ENCODE measurements around the gene FAM184A.
"Not testable (repeated sequence)": the region's sequence is repeated elsewhere in the genome, so short reads cannot be mapped to it uniquely, and the experiment has no call there.

The FAM184A gene

DNA sequence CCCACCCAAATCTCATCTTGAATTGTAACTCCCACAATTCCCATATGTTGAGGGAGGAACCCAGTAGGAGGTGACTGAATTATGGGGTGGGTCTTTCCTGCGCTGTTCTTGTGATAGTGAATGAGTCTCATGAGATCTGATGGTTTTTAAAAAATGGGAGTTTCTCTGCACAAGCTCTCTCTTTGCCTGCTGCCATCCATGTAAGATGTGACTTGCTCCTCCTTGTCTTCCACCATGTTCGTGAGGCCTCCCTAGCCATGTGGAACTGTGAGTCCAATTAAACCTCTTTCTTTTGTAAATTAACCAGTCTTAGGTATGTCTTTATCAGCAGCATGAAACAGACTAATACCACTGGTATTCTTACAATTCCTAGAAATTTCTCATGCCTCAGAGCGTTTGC is 69.2 kb downstream of the FAM184A start:
- not testable (repeated sequence) for DNase-seq (ENCODE audit: low spot score)

DNA sequence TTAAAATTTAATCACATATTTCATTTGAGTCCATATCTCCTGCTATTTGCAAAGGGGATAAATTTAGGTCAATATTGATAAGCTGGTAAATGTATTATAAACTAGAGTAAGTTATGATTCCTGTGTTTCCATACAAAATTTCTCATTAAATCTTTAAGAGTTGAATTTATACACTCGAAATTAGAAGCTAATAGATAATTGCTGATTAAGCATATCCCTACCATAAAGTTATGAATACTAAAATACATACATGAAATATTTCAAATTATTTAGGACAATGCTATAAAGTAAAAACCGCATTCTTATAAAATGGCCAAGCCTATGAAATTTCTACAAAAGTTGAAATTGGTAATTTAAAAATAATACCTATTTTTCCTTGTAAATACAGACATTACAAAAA is 71.5 kb downstream of the FAM184A start:
- DNase-seq (ENCODE audit: low spot score) = no peak

DNA sequence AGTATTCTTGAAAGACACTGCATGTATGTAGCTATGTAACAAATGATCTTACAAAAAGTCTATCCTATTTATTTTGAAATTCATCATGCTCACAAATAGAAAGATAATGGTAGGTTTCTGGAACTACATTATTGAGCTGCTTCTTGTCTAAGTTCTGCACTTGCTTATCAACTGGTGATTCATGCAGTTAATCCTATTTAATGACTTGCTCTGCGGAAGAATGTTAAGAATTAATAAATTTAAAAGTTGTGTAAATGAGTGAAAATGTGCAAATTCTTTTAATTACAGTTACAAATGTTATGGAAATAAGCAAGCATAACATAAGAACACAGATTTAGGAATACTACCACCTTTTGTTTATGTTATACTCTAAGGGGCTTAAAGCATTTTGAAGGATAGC is 76.4 kb downstream of the FAM184A start:
- no peak for DNase-seq (ENCODE audit: low spot score)

DNA sequence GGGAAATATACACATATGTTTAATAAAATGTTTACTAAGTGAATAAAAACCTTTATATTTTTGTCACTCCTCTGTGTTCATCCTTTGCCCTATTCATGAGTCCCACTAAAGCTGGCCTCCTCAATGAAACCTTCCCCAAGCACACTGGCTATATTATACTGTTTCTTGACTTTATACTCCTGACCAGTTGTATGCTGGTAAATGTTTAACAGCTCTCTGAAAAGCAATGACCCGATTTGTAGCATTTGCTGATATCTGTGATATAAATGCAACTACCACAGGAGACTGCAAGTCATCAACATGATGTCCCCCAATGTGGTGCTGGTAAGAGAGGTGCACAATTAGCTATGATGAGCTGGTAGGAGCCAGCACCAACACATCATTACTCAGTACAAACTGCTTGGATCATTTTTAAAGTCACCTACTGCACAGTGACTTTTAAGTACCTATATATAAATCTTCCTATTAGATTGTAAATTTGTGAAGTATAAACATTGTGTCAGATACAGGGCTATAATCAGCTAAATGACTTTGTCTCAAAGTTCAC is 78.9 kb downstream of the FAM184A start:
- no peak for DNase-seq (ENCODE audit: low spot score)

DNA sequence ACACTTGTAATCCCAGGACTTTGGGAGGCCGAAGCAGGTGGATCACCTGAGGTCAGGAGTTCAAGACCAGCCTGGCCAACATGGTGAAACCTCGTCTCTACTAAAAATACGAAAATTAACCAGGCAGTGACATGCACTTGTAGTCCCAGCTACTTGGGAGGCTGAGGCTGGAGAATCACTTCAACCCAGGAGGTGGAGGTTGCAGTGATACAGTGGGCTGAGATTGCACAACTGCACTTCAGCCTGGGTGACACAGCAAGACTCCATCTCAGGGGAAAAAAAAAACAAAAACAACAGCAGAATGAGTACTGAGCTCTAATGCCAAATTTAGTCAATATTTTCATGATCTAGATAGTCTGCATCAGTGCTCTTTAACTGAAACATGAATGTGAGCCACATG is 81.0 kb downstream of the FAM184A start:
- DNase-seq (ENCODE audit: low spot score) = not testable (repeated sequence)

DNA sequence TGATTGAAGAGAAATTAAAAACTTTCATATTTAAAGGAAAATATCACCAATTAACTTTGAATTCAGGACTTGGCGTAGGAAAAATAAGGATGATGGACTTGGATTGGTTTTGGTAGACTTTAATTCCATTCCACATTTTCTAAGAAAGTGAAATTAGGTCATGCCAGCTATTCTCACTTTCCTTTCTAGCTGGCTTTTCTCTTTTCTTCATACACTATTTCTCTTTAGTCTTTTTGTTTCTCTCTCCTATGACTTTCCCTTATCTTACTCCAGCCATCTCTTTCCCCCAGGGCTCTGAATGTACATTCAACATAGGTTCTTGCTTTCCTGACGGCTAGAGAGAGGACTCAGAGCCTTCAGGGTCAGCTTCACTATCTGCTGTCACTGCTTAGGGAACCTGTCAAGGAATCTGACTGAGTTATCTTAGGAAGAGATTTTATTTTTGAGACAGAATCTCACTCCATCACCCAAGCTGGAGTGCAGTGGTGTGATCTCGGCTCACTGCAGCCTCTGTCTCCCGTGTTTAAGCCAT is 82.1 kb downstream of the FAM184A start:
- no peak for DNase-seq (ENCODE audit: low spot score)

DNA sequence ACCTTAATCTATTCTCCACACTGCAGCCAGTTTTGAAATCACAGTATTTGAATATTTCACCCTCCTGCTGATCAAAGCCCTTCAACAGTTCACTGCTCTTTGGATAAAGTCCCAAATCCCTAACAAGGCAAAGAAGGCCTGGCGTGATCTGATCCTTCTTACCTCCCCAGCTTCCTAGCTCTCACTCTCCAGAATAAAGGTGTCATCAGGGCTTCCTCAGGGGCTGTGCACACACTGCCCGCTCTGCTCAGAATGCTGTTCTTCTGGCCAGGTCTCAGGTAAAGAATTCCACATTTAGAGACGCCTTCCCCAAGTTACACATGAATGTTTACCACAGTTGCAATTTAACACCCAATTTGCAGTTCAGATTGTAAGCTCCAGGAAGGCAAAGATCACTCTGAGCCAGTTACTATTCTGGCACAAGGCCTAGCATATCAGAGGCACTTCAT is 84.6 kb downstream of the FAM184A start:
- no peak for DNase-seq (ENCODE audit: low spot score)

DNA sequence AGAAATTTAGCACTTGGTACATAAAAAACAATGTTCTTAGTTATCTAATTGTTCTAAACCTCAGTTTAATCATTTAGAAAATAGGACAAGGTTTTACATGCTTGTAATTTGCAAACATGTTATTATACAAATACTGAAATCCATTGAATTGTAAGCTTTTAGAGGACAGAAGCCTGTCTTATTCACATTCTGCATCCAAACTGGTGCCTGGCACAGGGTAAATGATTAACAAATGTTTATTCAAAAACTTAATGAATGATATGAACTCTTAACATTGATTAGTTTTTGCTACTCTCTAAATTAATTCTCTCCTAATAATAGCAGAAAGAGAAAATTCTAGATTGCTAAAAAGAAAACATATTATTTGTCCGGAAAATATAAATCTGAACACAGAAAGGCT is 85.1 kb downstream of the FAM184A start:
- no peak for DNase-seq (ENCODE audit: low spot score)

DNA sequence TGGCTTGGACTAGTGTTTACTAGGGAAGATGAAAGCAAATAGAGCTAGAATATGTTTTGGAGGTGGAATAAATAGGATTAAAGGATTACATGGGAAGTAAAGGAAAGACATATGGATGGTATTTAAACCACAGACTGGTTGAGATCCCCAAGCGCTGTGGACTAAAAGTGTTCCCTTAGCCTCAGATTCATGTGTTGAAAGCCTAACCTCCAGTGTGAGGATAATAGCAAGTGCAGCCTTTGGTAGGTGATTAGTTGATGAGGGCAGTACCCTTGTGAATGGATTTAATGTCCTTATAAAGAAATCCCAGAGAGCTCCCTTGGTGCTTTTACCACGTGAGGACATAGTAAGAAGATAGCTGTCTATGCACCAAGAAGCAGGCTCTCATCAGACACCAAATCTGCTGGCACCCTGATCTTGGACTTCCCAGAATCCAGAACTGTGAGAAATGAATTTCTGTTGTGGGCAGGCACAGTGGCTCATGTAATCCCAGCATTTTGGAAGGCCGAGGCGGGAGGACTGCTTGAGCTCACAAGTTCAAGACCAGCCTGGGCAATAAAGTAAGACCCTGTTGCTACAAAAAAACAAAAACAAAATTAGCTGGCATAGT is 86.2 kb downstream of the FAM184A start:
- no peak for DNase-seq (ENCODE audit: low spot score)

DNA sequence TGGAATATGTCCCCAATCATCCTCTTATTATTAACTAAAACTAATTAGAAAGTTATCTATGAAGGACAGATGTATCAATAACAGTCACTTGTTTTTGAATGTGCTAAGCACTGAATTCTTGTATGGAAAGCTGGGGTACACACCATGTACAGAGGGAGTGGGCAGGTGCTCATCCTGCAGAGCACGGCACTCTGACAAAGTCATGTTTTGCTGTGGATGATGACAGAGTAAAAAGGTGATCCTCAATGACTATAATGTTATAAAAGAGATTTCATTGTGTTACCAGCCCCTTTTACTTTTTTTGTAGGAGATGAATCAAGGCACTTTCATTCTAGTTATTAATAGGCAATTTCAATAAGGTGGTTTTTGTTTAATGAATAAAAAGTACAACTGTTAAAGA is 92.2 kb downstream of the FAM184A start:
- DNase-seq (ENCODE audit: low spot score) = no peak

DNA sequence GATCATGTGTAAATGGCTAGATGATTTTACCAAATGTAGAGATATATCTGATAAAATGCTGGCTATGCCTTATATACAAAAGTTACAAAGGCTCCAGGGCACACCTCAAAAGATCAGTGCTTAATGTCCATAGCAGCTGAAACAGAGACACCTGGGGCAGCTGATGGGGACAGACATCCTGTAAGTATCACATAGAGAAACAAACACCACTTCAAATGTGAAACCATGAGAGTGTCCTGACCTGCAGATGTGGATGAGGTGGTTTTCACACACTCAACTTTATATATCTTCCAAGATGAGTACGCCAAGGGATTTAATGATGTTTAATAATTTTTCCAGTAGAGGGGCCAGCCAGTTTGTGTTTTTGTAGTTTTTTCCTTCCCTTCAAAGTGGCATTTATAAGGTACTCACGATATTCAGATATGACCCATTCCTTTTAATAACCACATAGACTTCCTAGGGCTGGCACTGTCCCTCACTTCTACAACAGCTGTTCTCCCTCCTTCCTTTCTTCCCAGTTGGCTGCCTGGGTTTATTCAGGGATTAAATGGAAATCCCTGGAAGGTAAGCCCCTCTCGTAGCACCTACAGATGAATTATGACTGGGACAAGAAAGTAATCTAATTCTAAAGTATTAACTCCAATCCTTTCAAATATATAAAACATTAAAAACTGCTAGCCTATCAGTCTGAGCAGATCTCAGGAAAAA is 93.2 kb downstream of the FAM184A start:
- DNase-seq (ENCODE audit: low spot score) = no peak

DNA sequence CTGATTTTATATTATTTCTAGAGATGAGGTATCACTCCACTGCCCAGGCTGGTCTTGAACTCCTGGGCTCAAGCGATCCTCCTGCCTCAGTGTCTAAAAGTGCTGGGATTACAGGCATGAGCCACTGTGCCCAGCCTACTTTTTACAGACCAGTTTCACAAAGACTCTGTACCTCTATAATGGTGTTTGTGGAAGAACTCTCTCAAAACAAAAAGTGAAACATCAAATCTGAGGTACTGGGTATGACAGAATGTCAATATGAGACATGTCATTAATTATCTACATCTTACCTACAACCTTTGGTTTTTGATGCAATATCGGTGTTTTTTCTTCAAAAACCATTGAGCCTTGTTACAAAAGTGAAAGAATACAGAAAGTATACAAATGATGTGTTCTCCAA is 94.1 kb downstream of the FAM184A start:
- DNase-seq (ENCODE audit: low spot score) = no peak

DNA sequence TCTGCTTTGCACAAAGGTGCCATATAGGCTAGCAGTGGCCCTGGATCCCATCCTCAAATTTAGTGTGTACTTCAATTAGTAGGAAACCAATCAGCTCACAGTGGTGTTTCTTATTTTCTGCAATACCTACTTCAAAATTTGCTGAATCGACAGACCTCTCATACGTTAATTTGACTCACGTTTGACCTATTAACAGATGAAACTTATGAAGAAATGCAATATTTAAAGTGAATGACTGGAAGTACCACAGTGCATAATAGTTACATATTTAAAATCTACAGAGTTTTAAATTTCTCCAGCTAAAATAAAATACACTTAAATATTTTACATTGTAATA is 95.9 kb downstream of the FAM184A start:
- no peak for DNase-seq (ENCODE audit: low spot score)

DNA sequence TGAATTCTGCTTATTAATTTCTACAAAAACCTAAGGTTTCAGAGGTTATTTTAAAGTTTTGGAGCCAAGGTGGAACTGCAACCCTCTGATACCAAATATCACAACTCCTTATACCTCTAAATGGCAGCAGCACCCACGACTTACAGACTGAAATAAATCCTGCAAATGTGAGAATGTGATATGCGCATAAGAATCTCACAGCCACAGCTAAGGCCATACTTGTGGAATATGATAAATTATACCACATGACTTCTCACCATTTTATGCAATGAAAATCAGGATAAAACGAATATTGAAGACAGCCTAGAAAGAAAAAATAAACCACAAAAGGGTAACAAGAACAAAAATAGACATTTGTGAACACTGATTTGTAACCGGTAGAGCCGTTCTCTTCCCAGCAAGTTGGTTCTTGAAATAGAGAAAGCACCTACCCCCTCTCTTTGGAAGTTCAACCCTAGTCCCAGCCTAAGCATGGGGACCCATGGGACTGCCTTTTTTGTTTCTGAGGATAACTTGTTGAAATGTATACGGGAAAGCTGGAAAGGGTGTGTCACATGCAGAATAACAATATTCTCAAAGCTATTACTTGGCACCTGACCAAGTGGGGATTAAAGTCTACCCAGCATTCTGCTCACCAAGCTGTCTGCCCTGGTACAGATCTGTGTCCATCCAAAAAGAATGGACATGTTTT is 96.4 kb downstream of the FAM184A start:
- no peak for DNase-seq (ENCODE audit: low spot score)

DNA sequence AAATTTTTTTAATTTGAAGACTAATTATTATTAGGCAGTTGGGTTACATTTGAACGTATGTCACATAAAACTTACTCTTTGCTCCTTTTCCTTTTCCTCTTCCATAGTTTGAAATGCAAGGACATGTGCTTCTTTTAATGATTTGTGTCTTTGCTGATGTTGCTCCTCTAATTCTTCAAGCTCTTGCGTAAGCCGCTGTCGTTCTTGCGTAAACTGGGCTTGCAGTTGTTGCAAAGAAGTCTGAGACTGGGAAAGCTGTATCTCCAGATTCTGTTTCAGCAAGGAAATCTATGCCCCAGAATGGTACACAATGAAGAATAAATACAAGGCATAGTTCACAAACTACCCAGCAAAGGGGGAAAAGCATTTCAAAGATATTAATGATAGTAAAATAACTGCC is 98.4 kb downstream of the FAM184A start:
- no peak for DNase-seq (ENCODE audit: low spot score)

DNA sequence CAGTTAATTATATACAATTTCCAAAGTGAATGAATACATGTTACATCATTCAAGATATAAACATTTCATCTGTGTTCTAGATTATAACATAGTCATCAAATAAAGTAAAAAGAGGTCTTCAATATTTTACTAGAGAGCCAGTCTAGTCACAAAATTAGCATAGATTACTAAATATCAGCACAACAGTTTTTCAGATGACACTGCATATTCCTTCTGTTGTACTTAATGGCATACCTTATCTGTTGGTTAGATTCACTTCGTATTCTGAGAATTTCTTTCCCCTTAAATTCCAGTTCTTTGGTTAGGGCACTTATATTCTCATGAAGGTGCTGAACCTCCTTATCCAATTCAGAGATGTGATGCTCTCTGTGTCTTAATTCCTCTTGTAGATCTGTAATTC is 103.7 kb downstream of the FAM184A start:
- no peak for DNase-seq (ENCODE audit: low spot score)

DNA sequence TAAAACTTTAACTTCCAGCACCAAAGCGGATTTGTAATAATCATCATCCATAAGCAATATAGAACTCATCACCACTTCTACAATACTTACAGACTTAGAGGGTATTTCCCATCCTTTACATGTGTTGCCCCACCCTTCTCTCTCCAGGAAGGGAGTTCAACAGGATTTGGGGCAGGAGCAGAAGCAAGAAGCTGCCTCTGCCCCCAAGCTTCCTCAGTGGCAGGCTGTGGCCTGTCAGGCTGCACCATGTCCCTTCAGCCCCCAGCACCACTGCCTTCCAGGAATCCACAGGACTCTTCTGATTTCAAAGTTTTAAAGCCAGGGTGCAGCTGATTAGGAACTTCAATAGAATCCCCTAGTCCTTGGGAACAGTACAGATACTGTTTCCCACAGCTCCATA is 106.8 kb downstream of the FAM184A start:
- DNase-seq (ENCODE audit: low spot score) = no peak

DNA sequence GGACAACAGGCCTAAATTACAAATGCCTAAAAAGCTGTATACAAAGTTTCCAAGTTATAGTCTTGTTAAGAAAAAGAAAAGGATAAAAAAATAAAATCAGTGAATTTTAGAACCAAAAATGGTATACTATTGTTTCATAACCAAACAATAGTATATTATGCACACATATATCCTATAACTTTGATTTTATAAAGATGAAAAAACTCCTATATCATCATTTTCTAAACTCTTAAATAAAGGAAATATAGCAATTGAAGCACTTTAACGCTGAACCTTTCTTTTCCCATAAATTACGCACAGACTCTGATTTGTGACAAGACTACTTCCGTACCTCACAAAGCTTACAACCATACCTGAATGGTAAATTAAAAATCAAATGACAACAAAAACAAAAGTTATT is 107.6 kb downstream of the FAM184A start:
- no peak for DNase-seq (ENCODE audit: low spot score)

DNA sequence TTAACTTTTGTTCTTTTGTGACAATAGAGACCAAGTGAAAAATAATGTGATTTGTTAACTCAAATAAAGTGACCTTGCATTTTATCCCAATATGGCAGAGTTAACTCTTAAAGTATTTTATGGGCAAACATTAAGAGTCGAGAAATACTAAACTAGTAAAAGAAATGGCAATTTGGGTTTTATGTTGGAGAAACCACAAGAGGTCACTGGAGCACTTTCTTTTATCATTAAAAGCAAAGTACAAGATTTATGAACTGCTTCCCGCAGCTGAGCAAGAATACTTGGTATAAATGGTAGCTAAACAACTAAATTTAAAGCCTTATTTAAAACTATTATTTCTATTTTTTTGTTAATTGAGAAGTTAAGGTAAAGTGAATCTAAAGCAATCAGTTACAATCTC is 110.0 kb downstream of the FAM184A start:
- DNase-seq (ENCODE audit: low spot score) = no peak

DNA sequence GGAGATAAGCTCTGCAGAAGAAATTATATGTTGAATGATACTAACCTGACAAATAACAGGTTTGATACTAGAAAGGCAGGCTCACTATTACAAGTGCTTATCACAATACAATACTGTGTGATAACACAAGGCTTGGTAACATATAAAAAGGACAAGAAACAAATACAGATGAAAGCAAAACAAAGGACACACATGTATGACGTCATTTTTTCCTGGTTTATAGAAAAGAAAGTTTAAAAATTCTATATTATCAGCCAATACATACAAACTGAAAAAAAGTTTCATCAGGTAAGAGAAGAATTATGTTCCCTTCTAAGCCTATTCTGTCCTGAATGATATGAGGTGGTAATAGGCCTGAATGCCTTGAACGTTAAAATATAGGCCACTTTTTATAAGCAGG is 111.2 kb downstream of the FAM184A start:
- DNase-seq (ENCODE audit: low spot score) = no peak

DNA sequence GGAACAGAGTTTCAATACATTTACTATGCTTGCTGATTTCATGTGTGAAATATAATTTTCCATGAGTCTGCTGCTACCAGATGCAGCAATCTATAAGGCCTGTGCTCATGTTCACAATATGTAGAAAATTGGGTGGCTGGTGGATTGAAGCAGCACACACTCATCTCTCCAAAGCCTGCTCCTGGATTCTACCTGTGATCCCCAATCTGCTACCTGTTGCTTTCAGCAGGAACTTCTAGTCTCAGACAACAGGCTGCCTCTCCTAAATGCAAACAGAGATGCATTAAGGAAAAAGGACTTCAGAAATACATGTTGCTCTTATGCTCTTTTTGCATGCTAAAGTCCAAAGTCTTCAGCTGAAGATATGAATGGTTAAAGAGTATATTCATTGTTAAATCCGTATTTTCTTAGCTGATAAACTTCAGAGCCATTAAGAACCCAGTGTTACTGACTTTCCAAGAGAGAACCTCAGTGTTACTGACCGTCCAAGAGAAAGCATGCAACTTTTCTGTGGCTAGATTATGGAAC is 112.6 kb downstream of the FAM184A start:
- DNase-seq (ENCODE audit: low spot score) = no peak

DNA sequence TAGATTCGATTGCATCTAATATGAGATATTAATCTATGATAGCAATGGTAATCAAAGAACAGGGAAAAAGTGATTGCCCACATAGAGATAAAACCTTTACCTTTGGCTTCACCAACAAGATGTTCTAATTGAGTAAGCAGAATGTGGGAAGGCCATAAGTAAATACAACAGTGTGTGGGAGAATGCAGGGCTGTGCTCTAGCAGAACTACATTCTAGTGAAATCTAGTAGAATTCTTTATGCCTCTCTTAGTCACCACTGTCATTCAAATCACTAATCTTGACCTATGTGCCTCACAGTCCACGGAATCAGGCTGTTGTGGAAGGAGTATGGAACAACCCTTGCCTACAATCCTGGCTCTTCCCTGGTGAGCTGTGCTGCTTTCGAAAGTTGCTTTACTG is 113.1 kb downstream of the FAM184A start:
- DNase-seq (ENCODE audit: low spot score) = no peak

DNA sequence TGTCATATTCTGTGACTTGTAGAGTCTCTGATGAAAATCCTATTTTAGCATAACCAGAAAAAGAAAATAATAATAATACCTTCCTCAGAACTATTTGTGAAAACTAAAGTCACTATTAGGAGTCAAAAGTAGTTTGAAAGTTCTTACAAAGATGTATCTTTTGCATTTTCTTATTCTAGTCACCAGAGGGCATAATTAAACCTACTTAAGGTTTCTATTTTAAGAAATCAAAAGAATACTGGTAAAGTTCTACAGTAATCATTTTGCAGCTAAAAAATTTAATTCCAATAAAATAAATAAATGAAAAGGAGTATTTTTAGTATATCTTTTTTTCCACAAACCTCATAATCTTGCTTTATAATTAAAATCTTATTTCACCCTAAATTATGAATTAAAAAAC is 115.5 kb downstream of the FAM184A start:
- DNase-seq (ENCODE audit: low spot score) = no peak

Measured in CD4-positive, alpha-beta T cell treated with Interleukin-2 at 100 ng/mL for 4 hours (primary cell).